HL-60 (cell line): ENCODE results near the gene SPRTN.

ENCODE experiments used
- DNase-seq, 2 experiments: peaks; one replicate each; pipeline ENCODE4 v3.0.0-alpha.2; 2010 to 2020; ENCODE audit warnings: low read depth in 1 of 2, low spot score in 1 of 2
- H3K27ac ChIP-seq: fragments of 250-450 bp; sonication (Bioruptor Pico); replicated peaks from 2 replicates; pipeline ENCODE4 v1.5.1; 2020; ENCODE audit warnings: mild to moderate bottlenecking, moderate library complexity
- H3K27me3 ChIP-seq: fragments of 250-450 bp; sonication (Bioruptor Pico); 2 replicates; pipeline ENCODE4 v1.5.1; 2021; ENCODE audit warnings: mild to moderate bottlenecking, moderate library complexity; ENCODE audit not compliant: insufficient read depth, poor library complexity, severe bottlenecking
- H3K4me3 ChIP-seq: replicated peaks from 2 replicates; pipeline ENCODE4 v1.5.1; 2011; ENCODE audit warnings: mild to moderate bottlenecking, control low read depth, low read length; ENCODE audit not compliant: insufficient read depth
- CTCF ChIP-seq: IDR thresholded peaks from one replicate; pipeline ENCODE4 v1.5.1; 2011; ENCODE audit warnings: low read length, control low read depth, inconsistent platforms; ENCODE audit not compliant: insufficient read depth
- GABPA ChIP-seq: IDR thresholded peaks from 2 replicates; pipeline ENCODE4 v1.6.1; 2012; ENCODE audit warnings: low read depth
- POLR2AphosphoS5 ChIP-seq: IDR thresholded peaks from 2 replicates; pipeline ENCODE4 v1.6.1; 2012; ENCODE audit warnings: low read depth
- SPI1 ChIP-seq: IDR thresholded peaks from 2 replicates; pipeline ENCODE4 v1.6.1; 2012; ENCODE audit warnings: low read depth, mild to moderate bottlenecking, borderline replicate concordance
- TF ChIP-seq, protein P1 (sequence below): IDR thresholded peaks from 2 replicates; pipeline ENCODE4 v1.6.1; 2012; ENCODE audit warnings: low read depth; ENCODE audit not compliant: insufficient replicate concordance

The SPRTN gene

DNA sequence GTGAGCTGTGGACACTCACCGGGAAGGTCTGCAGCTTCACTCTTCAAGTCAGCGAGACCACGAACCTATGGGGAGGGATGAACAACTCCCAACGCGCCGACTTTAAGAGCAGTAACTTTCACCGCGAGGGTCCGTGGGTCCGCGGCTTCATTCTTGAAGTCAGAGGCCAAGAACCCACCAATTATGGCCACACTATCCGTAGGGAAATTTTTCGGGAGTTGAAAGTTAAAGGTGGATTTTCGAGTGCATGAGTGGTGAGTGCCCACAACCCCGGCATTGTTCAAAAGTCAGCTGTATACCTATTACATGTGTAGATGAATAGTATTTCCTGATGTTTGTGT is 20.1 kb upstream of the SPRTN start:
- no peak for TF ChIP-seq SPI1
- no peak for TF ChIP-seq CTCF
- TF ChIP-seq, protein P1, sequence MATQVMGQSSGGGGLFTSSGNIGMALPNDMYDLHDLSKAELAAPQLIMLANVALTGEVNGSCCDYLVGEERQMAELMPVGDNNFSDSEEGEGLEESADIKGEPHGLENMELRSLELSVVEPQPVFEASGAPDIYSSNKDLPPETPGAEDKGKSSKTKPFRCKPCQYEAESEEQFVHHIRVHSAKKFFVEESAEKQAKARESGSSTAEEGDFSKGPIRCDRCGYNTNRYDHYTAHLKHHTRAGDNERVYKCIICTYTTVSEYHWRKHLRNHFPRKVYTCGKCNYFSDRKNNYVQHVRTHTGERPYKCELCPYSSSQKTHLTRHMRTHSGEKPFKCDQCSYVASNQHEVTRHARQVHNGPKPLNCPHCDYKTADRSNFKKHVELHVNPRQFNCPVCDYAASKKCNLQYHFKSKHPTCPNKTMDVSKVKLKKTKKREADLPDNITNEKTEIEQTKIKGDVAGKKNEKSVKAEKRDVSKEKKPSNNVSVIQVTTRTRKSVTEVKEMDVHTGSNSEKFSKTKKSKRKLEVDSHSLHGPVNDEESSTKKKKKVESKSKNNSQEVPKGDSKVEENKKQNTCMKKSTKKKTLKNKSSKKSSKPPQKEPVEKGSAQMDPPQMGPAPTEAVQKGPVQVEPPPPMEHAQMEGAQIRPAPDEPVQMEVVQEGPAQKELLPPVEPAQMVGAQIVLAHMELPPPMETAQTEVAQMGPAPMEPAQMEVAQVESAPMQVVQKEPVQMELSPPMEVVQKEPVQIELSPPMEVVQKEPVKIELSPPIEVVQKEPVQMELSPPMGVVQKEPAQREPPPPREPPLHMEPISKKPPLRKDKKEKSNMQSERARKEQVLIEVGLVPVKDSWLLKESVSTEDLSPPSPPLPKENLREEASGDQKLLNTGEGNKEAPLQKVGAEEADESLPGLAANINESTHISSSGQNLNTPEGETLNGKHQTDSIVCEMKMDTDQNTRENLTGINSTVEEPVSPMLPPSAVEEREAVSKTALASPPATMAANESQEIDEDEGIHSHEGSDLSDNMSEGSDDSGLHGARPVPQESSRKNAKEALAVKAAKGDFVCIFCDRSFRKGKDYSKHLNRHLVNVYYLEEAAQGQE, result no peak
- no peak for TF ChIP-seq POLR2AphosphoS5
- Histone ChIP-seq H3K27ac (no peak overlapping the region), H3K27me3 (no peaks in the 10 kb centered on the region), H3K4me3 (no peak overlapping the region)
- no peak for DNase-seq

GRCh38 chr1:231318568-231318967 is 19.5 kb upstream of the SPRTN start:
- Histone ChIP-seq H3K27me3 (no peaks in the 10 kb centered on the region), H3K4me3 (no peak overlapping the region), H3K27ac (no peak overlapping the region)
- TF ChIP-seq POLR2AphosphoS5 (no peak), SPI1 (no peak), GABPA (no peak), CTCF (no peak)
- TF ChIP-seq, protein P1, result no peak
- DNase-seq, result no peak

- H3K27ac ChIP-seq, result no peak overlapping the region
- no peak for DNase-seq
- no peak overlapping the region for H3K4me3 ChIP-seq
- H3K27me3 ChIP-seq, result no peaks in the 10 kb centered on the region
- TF ChIP-seq SPI1 (no peak), CTCF (no peak), POLR2AphosphoS5 (no peak), GABPA (no peak)
- TF ChIP-seq, protein P1, result no peak
These were observed 19.0 kb upstream of the SPRTN start for GRCh38 chr1:231319080-231319479.
